Measurements from ENCODE around the gene SCUBE1. TPM values are rescaled to one million over a fixed set of nuclear protein-coding genes. Genes with fewer than 3 reads are reported as not detected.

SCUBE1 gene
- total and polyA plus RNA-seq, 2 of the 8 experiments (the other 6 are each of a cell fraction or from before 2014, with no cell fraction given): 2.3 to 4.9 TPM

DNA sequence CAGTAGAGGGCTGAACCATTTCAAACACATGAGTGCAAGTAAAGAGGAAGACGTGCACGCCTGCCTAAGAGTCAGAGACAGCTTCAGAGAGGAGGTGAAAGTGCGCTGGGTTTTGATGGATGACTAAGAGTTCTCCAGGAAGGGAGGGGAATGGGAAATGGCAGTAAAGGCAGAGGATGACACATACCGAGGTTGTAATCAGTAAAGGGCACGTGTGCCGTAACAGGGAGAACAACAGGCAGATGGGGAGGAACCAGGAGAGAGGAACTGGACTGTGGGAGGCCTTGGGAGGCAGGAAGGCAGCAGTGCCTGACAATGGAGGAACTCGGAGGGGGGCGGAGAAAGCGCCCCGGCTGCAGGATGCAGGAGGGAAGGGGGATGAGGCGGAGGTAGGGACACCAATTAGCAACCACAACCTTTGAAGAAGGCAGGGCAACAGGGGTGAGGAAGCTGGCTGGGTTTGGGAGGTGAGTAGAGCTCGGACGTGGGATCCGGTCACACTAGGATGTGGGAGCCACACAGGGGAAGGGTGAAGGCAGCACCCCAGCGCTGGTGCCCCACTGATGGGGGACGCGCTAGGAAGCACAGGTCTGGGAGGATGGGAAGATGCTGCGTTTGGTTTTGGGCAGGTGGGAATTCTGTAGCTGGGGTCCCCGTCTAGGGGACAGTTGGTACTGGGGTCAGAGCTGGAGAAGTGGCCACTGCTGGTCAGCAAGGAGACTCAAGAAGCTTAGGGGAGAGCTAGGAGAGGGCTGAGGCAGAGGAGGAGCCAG, 67.4 kb downstream of the SCUBE1 start:
- Histone ChIP-seq H3K4me3 (ENCODE audit: extremely low read depth in 1 of 4, insufficient read depth in 2 of 4, low read depth in 3 of 4, low read length in 4 of 4) (no peak overlapping the region), H2AFZ (ENCODE audit: low read length) (peak overlapping the region; percentile 43), H3K79me2 (ENCODE audit: control insufficient read depth in 1 of 2, insufficient read depth in 2 of 2, low read length in 2 of 2) (no peaks in the 10 kb centered on the region), H3K23me2 (ENCODE audit: low read depth, low read length) (no peaks in the 10 kb centered on the region; the same call in 1 of the 2 replicates), H3K9ac (replicated peaks in 1 of 4; ENCODE audit: extremely low read depth in 1 of 4, low read depth in 3 of 4, low read length in 3 of 4) (no peak overlapping the region), H3K4me1 (replicated peaks in 1 of 4; ENCODE audit: control insufficient read depth in 3 of 4, insufficient read depth in 4 of 4, low read length in 3 of 4) (peaks cover 3 to 23% (median 16%) of the 10 kb centered on the region in 4 experiments; a peak in 6 of 7 replicates), H3K56ac (replicated peaks; ENCODE audit: insufficient read length, low read depth, low read length) (no peak overlapping the region), H3K18ac (ENCODE audit: extremely low read depth, low read length) (peak overlapping the region; percentile 81), H3K27me3 (replicated peaks in 1 of 4; ENCODE audit: control insufficient read depth in 3 of 4, extremely low read depth in 1 of 4, insufficient read depth in 3 of 4, low read length in 3 of 4) (no peaks in the 10 kb centered on the region; a peak in 1 of 7 replicates), H3K27ac (ENCODE audit: low read depth, low read length) (no peak overlapping the region), H4K20me1 (replicated peaks in 1 of 2; ENCODE audit: control insufficient read depth in 1 of 2, insufficient read depth in 2 of 2, low read length in 2 of 2) (no peaks in the 10 kb centered on the region), H4K5ac (ENCODE audit: insufficient read length, low read depth, low read length) (no peak overlapping the region), H3K36me3 (ENCODE audit: control insufficient read depth in 2 of 4, insufficient read depth in 4 of 4, low read length in 3 of 4) (no peaks in the 10 kb centered on the region), H2AK5ac (ENCODE audit: low read depth, low read length) (peak overlapping the region; percentile 96; the same call in 1 of the 2 replicates), H2BK5ac (ENCODE audit: low read depth, low read length) (peak overlapping the region; percentile 84; the same call in 1 of the 2 replicates), H2BK15ac (ENCODE audit: low read length) (peak overlapping the region; percentile 100), H2BK12ac (ENCODE audit: low read depth, low read length) (peak overlapping the region; percentile 95; the same call in 1 of the 2 replicates), H3K23ac (ENCODE audit: insufficient read length) (no peak overlapping the region), H3K14ac (ENCODE audit: insufficient read length) (no peak overlapping the region), H2BK120ac (replicated peaks; ENCODE audit: low read depth, low read length) (peak overlapping the region; percentile 51), H3K79me1 (ENCODE audit: low read depth, low read length) (no peaks in the 10 kb centered on the region), H4K8ac (ENCODE audit: extremely low read depth, insufficient read depth, low read length) (no peak overlapping the region), H3K4ac (replicated peaks; ENCODE audit: insufficient read length, low read depth, low read length) (peak overlapping the region; percentile 38), H3K9me3 (ENCODE audit: insufficient read depth in 2 of 2, low read depth in 1 of 2, low read length in 1 of 2) (no peaks in the 10 kb centered on the region), H3K4me2 (ENCODE audit: insufficient read depth in 1 of 2, low read depth in 2 of 2, low read length in 2 of 2) (peak overlapping the region; percentile 35 to 55; a peak in 3 of 4 replicates), H2BK20ac (ENCODE audit: low read length) (peak overlapping the region; percentile 98; the same call in 1 of the 2 replicates), H4K91ac (replicated peaks; ENCODE audit: insufficient read length, low read length) (peak overlapping the region; percentile 81)
- ChIA-PET POLR2A (ENCODE audit: partially characterized antibody) (interaction anchor here (1.2 to 3.1 kb wide), 2 partner anchors 70 to 109 kb away, joined by 3 to 14 read pairs; no protein-coding TSS in a partner anchor), CTCF (ENCODE audit: partially characterized antibody) (interaction anchor here (0.7 to 18.2 kb wide), 14 partner anchors 10 to 154 kb away, joined by 3 to 388 read pairs (median 20); partner anchors contain the start of gene SCUBE1)
- TF ChIP-seq YY1 (IDR thresholded peaks at IDR 0.05; ENCODE audit: low read depth, low read length) (peak; percentile 46; the same call in 1 of the 2 replicates), KDM4A (IDR thresholded peaks at IDR 0.05; ENCODE audit: low read depth, low read length, severe bottlenecking) (no peak), EGR1 (IDR thresholded peaks at IDR 0.05; ENCODE audit: borderline replicate concordance, low read depth, low read length) (0 out of 2 replicates have a peak, but pooled peaks have one; percentile 22)
- TF ChIP-seq, protein P1, sequence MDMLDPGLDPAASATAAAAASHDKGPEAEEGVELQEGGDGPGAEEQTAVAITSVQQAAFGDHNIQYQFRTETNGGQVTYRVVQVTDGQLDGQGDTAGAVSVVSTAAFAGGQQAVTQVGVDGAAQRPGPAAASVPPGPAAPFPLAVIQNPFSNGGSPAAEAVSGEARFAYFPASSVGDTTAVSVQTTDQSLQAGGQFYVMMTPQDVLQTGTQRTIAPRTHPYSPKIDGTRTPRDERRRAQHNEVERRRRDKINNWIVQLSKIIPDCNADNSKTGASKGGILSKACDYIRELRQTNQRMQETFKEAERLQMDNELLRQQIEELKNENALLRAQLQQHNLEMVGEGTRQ (IDR thresholded peaks at IDR 0.05; ENCODE audit: low read length): no peak
- TF ChIP-seq, protein P2, sequence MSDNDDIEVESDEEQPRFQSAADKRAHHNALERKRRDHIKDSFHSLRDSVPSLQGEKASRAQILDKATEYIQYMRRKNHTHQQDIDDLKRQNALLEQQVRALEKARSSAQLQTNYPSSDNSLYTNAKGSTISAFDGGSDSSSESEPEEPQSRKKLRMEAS (IDR thresholded peaks at IDR 0.05): 0 out of 2 replicates have a peak, but pooled peaks have one; percentile 20
- 53% methylated on average over 19 of the region's 19 CpGs; no CpG with 5 or more reads in 1 of the 2 experiments for WGBS, 2 experiments (ENCODE audit: extremely low coverage in 1 of 2, insufficient coverage in 1 of 2, insufficient read length in 1 of 2, insufficient replicate concordance in 2 of 2, low coverage in 1 of 2, low lambda C conversion rate in 2 of 2, missing lambda C conversion rate in 1 of 2)
- no peak for FAIRE-seq
- peak in 1 of 2 experiments; percentile 74 for DNase-seq (ENCODE audit: low read depth in 1 of 2, low spot score in 2 of 2)
